ENCODE measurements around the gene MYO3B. TPM values are rescaled to one million over a fixed set of nuclear protein-coding genes. Genes with fewer than 3 reads are reported as not detected.

MYO3B gene
- total RNA-seq, 1 donor from 2014 or later: 9.1 TPM

DNA sequence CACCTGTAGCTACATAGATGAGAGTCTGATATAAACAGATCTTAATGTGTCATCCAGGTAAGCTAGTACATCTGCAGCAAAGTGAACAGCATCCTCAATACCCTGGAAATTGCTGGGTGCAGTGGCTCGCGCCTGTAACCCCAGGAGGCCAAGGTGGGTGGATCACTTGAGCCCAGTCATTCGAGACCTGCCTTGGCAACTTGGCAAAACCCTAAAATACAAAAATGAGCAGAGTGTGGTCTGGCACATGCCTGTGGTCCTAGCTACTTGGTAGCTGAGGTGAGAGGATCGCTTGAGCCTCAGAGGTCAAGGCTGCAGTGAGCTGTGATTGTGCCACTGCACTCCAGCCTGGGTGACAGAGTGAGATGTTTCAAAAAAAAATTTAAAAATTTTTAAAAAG is 303.3 kb downstream of the MYO3B start:
- Mint-ChIP-seq H3K36me3 (peaks cover 2% of the 10 kb centered on the region), H3K4me1 (peaks cover 3% of the 10 kb centered on the region), H3K27ac (no peak overlapping the region)

DNA sequence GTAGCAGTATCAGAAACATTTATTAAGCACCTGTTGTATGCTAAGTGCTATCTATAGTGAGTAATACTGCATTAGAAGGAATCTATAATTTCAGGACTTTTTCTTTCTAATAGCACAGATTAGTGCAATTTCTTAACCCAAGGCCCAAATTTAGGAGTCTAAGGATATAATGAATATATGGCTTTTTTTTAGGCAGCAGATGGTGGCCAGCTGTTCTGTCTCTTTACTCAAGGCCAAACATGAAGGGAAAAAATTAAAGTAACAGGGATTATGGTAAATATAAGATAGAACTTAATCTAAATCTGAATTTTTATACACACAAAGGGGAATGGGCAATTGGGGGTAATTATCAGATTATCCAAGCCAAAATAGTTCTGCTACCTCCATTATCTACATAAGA is 306.6 kb downstream of the MYO3B start:
- Mint-ChIP-seq H3K4me3 (no peak overlapping the region), H3K36me3 (peaks cover 2% of the 10 kb centered on the region), H3K4me1 (no peaks in the 10 kb centered on the region), H3K27ac (no peak overlapping the region), H3K27me3 (ENCODE audit: low read depth) (no peaks in the 10 kb centered on the region), H3K9me3 (no peaks in the 10 kb centered on the region)
- TF ChIP-seq, protein P1, sequence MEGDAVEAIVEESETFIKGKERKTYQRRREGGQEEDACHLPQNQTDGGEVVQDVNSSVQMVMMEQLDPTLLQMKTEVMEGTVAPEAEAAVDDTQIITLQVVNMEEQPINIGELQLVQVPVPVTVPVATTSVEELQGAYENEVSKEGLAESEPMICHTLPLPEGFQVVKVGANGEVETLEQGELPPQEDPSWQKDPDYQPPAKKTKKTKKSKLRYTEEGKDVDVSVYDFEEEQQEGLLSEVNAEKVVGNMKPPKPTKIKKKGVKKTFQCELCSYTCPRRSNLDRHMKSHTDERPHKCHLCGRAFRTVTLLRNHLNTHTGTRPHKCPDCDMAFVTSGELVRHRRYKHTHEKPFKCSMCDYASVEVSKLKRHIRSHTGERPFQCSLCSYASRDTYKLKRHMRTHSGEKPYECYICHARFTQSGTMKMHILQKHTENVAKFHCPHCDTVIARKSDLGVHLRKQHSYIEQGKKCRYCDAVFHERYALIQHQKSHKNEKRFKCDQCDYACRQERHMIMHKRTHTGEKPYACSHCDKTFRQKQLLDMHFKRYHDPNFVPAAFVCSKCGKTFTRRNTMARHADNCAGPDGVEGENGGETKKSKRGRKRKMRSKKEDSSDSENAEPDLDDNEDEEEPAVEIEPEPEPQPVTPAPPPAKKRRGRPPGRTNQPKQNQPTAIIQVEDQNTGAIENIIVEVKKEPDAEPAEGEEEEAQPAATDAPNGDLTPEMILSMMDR (IDR thresholded peaks at IDR 0.05; ENCODE audit: unreplicated experiment): no peak
- DNase-seq (ENCODE audit: low spot score in 2 of 2, unreplicated experiment in 2 of 2): no peak

More for the DNA sequence above, 303.3 kb downstream of the MYO3B start:
- Mint-ChIP-seq H3K4me3 (no peak overlapping the region), H3K27me3 (ENCODE audit: low read depth) (no peaks in the 10 kb centered on the region), H3K9me3 (no peaks in the 10 kb centered on the region)
- no peak for DNase-seq (ENCODE audit: low spot score in 2 of 2, unreplicated experiment in 2 of 2)
- TF ChIP-seq, protein P1 (IDR thresholded peaks at IDR 0.05; ENCODE audit: unreplicated experiment): no peak

DNA sequence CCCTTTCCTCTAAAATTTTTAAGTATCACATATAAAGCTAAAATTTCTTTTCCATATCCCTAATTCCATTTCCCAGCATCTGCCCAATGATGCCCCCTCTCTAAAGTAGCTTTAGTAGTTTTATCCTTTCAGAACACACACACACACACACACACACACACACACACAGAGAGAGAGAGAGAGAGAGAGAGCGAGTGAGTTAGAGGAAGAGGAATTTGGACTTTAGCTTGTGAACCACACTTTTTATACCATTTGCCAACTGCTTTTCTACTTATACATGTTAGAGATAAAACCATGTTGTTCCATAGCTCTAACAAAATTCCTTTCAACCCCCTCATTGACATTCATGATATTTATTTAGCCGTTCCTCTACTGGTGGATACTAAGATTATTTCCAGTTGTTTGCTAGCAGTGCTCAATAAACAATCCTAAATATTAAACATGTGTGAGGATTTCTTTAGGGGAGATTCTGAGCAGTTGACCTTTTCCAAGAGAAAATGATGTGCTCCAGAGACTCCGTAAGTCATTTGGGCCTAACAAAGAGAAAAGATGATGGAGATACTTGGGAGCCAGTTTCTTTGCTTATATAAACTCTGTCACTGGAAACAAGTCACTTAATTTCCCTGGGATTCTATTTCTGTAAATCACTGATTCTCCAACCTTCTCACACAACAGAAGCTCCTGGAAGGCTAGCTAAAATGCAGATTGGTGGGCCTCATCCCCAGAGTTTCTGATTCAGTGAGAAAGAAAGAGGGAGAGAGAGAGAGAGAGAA is 307.5 kb downstream of the MYO3B start:
- H3K36me3 Mint-ChIP-seq: peaks cover 2% of the 10 kb centered on the region
- no peak overlapping the region for H3K27ac Mint-ChIP-seq

DNA sequence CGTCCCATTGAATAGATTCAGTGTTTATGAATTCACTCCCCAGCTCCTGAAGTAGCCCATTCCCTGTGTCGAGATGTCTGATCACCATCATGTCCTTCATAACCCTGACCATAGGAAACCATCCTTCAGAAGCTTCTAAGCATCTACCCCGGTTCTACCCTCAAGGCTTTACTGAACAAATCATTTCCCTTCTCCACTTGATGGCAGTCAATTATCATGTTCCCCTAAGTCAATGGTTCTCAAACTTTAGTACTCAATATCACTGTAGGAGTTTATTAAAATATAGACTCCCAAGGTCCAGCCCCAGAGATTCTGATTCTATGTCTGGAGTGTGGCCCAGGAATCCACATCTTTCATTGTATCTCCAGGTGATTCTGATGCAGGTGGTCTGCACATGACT is 308.8 kb downstream of the MYO3B start:
- DNase-seq (ENCODE audit: low spot score in 2 of 2, unreplicated experiment in 2 of 2): no peak
- no peak overlapping the region for H3K4me3 Mint-ChIP-seq
- no peaks in the 10 kb centered on the region for H3K27me3 Mint-ChIP-seq (ENCODE audit: low read depth)

More for the DNA sequence above, 307.5 kb downstream of the MYO3B start:
- Mint-ChIP-seq H3K9me3 (no peaks in the 10 kb centered on the region), H3K4me1 (no peaks in the 10 kb centered on the region), H3K4me3 (no peak overlapping the region), H3K27me3 (ENCODE audit: low read depth) (no peaks in the 10 kb centered on the region)
- no peak for DNase-seq (ENCODE audit: low spot score in 2 of 2, unreplicated experiment in 2 of 2)
- TF ChIP-seq, protein P1 (IDR thresholded peaks at IDR 0.05; ENCODE audit: unreplicated experiment): no peak

DNA sequence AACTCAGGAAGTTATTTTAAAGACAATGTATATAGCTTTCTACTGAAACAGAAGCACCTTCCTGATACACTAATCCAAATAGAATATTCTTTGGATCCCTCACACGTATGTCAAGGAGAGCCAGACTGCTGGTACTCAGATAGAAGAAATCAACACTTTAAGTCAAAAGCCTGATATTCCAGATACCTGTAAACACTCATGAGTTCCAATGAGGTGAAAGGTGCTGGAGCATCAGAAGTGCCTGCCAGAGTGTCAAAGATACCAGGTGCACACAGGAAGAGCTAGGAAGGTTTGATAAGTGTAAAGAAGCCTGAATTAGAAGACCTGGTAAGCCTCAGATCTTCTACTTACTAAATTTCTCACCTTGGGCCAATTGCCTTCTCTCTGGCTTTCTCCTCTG is 310.9 kb downstream of the MYO3B start:
- TF ChIP-seq, protein P1 (IDR thresholded peaks at IDR 0.05; ENCODE audit: unreplicated experiment): no peak
- H3K27ac Mint-ChIP-seq: no peak overlapping the region
- no peak overlapping the region for H3K4me3 Mint-ChIP-seq

More for the DNA sequence above, 308.8 kb downstream of the MYO3B start:
- Mint-ChIP-seq H3K4me1 (no peaks in the 10 kb centered on the region), H3K36me3 (peaks cover 2% of the 10 kb centered on the region), H3K9me3 (no peaks in the 10 kb centered on the region), H3K27ac (no peak overlapping the region)
- TF ChIP-seq, protein P1 (IDR thresholded peaks at IDR 0.05; ENCODE audit: unreplicated experiment): no peak

More for the DNA sequence above, 310.9 kb downstream of the MYO3B start:
- no peaks in the 10 kb centered on the region for H3K4me1 Mint-ChIP-seq
- no peaks in the 10 kb centered on the region for H3K27me3 Mint-ChIP-seq (ENCODE audit: low read depth)
- DNase-seq (ENCODE audit: low spot score in 2 of 2, unreplicated experiment in 2 of 2): no peak
- no peaks in the 10 kb centered on the region for H3K9me3 Mint-ChIP-seq
- peaks cover 2% of the 10 kb centered on the region for H3K36me3 Mint-ChIP-seq
